HUES6 (cell line): Measurements from ENCODE around the gene CLCC1.
"Not testable (repeated sequence)": the region's sequence is repeated elsewhere in the genome, so short reads cannot be mapped to it uniquely, and the experiment has no call there.

Experiments used
- H3K27ac ChIP-seq: 2 replicates; pipeline ENCODE4 v1.7.0; 2013; ENCODE audit warnings: low read depth, mild to moderate bottlenecking, low read length, inconsistent platforms
- H3K27me3 ChIP-seq: 2 replicates; pipeline ENCODE4 v1.6.1; 2013; ENCODE audit warnings: low read length; ENCODE audit not compliant: control insufficient read depth, insufficient read depth
- H3K36me3 ChIP-seq: 2 replicates; pipeline ENCODE4 v1.6.1; 2013; ENCODE audit warnings: low read length; ENCODE audit not compliant: control insufficient read depth, insufficient read depth
- H3K4me1 ChIP-seq: 2 replicates; pipeline ENCODE4 v1.6.1; 2013; ENCODE audit warnings: low read length; ENCODE audit not compliant: control insufficient read depth, insufficient read depth
- H3K4me3 ChIP-seq: 2 replicates; pipeline ENCODE4 v1.5.1; 2013; ENCODE audit warnings: low read depth, low read length
- H3K9ac ChIP-seq: one replicate; pipeline ENCODE4 v1.6.1; 2013; ENCODE audit warnings: mild to moderate bottlenecking, low read length
- H3K9me3 ChIP-seq: 2 replicates; pipeline ENCODE4 v1.6.1; 2013; ENCODE audit warnings: low read depth, low read length; ENCODE audit not compliant: control insufficient read depth, insufficient read depth

Gene CLCC1

GRCh38 chr1:108957888-108958287 lies 5.4 kb downstream of the CLCC1 start:
- Histone ChIP-seq H3K36me3 (peaks cover 12% of the 10 kb centered on the region), H3K27ac (no peak overlapping the region), H3K4me3 (no peak overlapping the region), H3K27me3 (no peaks in the 10 kb centered on the region), H3K9ac (no peak overlapping the region), H3K9me3 (no peaks in the 10 kb centered on the region), H3K4me1 (peaks cover 10% of the 10 kb centered on the region)

- no peak overlapping the region for H3K9ac ChIP-seq
- H3K9me3 ChIP-seq, result no peaks in the 10 kb centered on the region
- H3K27ac ChIP-seq, result no peak overlapping the region
- H3K27me3 ChIP-seq, result no peaks in the 10 kb centered on the region
- peaks cover 12% of the 10 kb centered on the region for H3K36me3 ChIP-seq
- 0 out of 2 replicates have a peak, but pooled peaks cover 4% of the 10 kb centered on the region for H3K4me1 ChIP-seq
- no peak overlapping the region for H3K4me3 ChIP-seq
Measured at GRCh38 chr1:108955881-108956280, 7.4 kb downstream of the CLCC1 start.

GRCh38 chr1:108955111-108955510 lies 8.2 kb downstream of the CLCC1 start:
- Histone ChIP-seq H3K9ac (no peak overlapping the region), H3K27ac (no peak overlapping the region), H3K4me1 (0 out of 2 replicates have a peak, but pooled peaks cover 4% of the 10 kb centered on the region), H3K36me3 (peaks cover 12% of the 10 kb centered on the region), H3K4me3 (no peak overlapping the region), H3K9me3 (no peaks in the 10 kb centered on the region), H3K27me3 (no peaks in the 10 kb centered on the region)

- Histone ChIP-seq H3K4me1 (peaks cover 15% of the 10 kb centered on the region), H3K27me3 (no peaks in the 10 kb centered on the region), H3K4me3 (no peak overlapping the region), H3K27ac (no peak overlapping the region), H3K9ac (no peak overlapping the region), H3K36me3 (peaks cover 12% of the 10 kb centered on the region), H3K9me3 (no peaks in the 10 kb centered on the region)
Measured at GRCh38 chr1:108953452-108953851, 9.8 kb downstream of the CLCC1 start.

GRCh38 chr1:108951242-108951641 lies 12.0 kb downstream of the CLCC1 start:
- Histone ChIP-seq H3K4me1 (peaks cover 24% of the 10 kb centered on the region), H3K9ac (no peak overlapping the region), H3K27me3 (no peaks in the 10 kb centered on the region), H3K9me3 (no peaks in the 10 kb centered on the region), H3K36me3 (peaks cover 14% of the 10 kb centered on the region), H3K4me3 (no peak overlapping the region), H3K27ac (no peak overlapping the region)

- H3K4me1 ChIP-seq, result peaks cover 24% of the 10 kb centered on the region
- no peaks in the 10 kb centered on the region for H3K9me3 ChIP-seq
- H3K27me3 ChIP-seq, result no peaks in the 10 kb centered on the region
- H3K27ac ChIP-seq, result peak overlapping the region; percentile 78; the same call in 1 of the 2 replicates
- H3K9ac ChIP-seq, result no peak overlapping the region
- H3K4me3 ChIP-seq, result 0 out of 2 replicates have a peak overlapping the region, but pooled peaks have one; percentile 42
- peaks cover 18% of the 10 kb centered on the region for H3K36me3 ChIP-seq
Measured at GRCh38 chr1:108949044-108949443, 14.2 kb downstream of the CLCC1 start.

- H3K4me3 ChIP-seq, result peak overlapping the region; percentile 42
- H3K36me3 ChIP-seq, result peaks cover 26% of the 10 kb centered on the region
- no peaks in the 10 kb centered on the region for H3K27me3 ChIP-seq
- H3K27ac ChIP-seq, result peak overlapping the region; percentile 78
- peaks cover 22% of the 10 kb centered on the region for H3K4me1 ChIP-seq
- no peaks in the 10 kb centered on the region for H3K9me3 ChIP-seq
- peak overlapping the region; percentile 39 for H3K9ac ChIP-seq
Measured at GRCh38 chr1:108947871-108948525, 15.3 kb downstream of the CLCC1 start.

GRCh38 chr1:108936170-108936569 lies 27.1 kb downstream of the CLCC1 start:
- H3K27me3 ChIP-seq, result no peaks in the 10 kb centered on the region
- H3K9ac ChIP-seq, result no peak overlapping the region
- H3K4me1 ChIP-seq, result no peaks in the 10 kb centered on the region
- no peaks in the 10 kb centered on the region for H3K9me3 ChIP-seq
- H3K36me3 ChIP-seq, result peaks cover 87% of the 10 kb centered on the region
- H3K4me3 ChIP-seq, result no peak overlapping the region
- H3K27ac ChIP-seq, result no peak overlapping the region

GRCh38 chr1:108933944-108934343 lies 29.3 kb downstream of the CLCC1 start:
- Histone ChIP-seq H3K27ac (no peak overlapping the region), H3K4me3 (no peak overlapping the region), H3K9ac (no peak overlapping the region), H3K4me1 (no peaks in the 10 kb centered on the region), H3K36me3 (peaks cover 94% of the 10 kb centered on the region), H3K9me3 (no peaks in the 10 kb centered on the region), H3K27me3 (no peaks in the 10 kb centered on the region)

GRCh38 chr1:108927565-108927964 lies 35.7 kb downstream of the CLCC1 start:
- not testable (repeated sequence) for H3K4me3 ChIP-seq, H3K4me1 ChIP-seq, H3K9me3 ChIP-seq, H3K9ac ChIP-seq, H3K27me3 ChIP-seq, H3K27ac ChIP-seq
- peaks cover 93% of the 10 kb centered on the region for H3K36me3 ChIP-seq

- H3K36me3 ChIP-seq, result peaks cover 81% of the 10 kb centered on the region
- no peaks in the 10 kb centered on the region for H3K27me3 ChIP-seq
- no peak overlapping the region for H3K27ac ChIP-seq
- no peaks in the 10 kb centered on the region for H3K4me1 ChIP-seq
- no peak overlapping the region for H3K4me3 ChIP-seq
- no peak overlapping the region for H3K9ac ChIP-seq
- no peaks in the 10 kb centered on the region for H3K9me3 ChIP-seq
Measured at GRCh38 chr1:108925920-108926319, 37.4 kb downstream of the CLCC1 start.
